SK-MEL-5 (cell line): Measurements from ENCODE around the gene SVEP1. TPM values are rescaled to one million over a fixed set of nuclear protein-coding genes. Genes with fewer than 3 reads are reported as not detected.
"Not testable (repeated sequence)": the region's sequence is repeated elsewhere in the genome, so short reads cannot be mapped to it uniquely, and the experiment has no call there.

Experiments
- DNase-seq: peaks from one replicate; pipeline ENCODE4 v3.0.0-alpha.2; 2016; ENCODE audit warnings: low read depth, low spot score
- in situ Hi-C: cut with HindIII; loops from 2 replicates; pipeline ENCODE4 v1.10.0; 2016; ENCODE audit warnings: low sequenced_read_pairs, high pct_unique_total_duplicates, low pct_unique_long_range_greater_than_20kb
- total RNA-seq: library from RNA; depleted of rRNA; stranded (reverse); fragments of >200 nt; shearing (Covaris generic); gene quantifications from 2 replicates; pipeline ENCODE4 v1.2.3, GENCODE V29; 2014

The SVEP1 gene
- total RNA-seq, 1 experiment from 2014 or later, result not detected

GRCh38 chr9:110537841-110538646, 41.5 kb downstream of the SVEP1 start:
- in situ Hi-C loops, result no loop called here
- no peak for DNase-seq

- no peak for DNase-seq
- in situ Hi-C loops, result no loop called here
Observed at GRCh38 chr9:110536822-110537221, 42.7 kb downstream of the SVEP1 start.

GRCh38 chr9:110534162-110534561, 45.4 kb downstream of the SVEP1 start:
- DNase-seq, in situ Hi-C loops: not testable (repeated sequence)

GRCh38 chr9:110532908-110533665, 46.5 kb downstream of the SVEP1 start:
- DNase-seq, result no peak
- in situ Hi-C loops, result no loop called here

DNA sequence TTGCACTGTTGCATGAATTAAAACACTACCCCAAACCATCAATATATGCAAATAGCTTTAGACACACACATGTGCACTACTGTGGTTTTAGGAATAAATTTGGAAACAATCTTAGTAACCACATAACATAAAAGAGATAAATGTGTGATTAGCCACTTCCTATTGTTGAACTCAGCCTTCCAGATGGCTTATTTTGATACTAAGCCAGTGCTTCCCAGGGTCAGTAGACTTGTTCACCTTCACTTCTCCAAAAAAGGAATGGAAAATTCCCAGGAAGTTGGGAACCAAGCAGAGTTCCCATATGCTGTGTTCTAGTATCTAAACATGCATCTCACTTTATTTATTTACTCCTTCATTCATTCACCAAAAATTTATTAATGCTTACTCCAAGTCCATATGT, 47.8 kb downstream of the SVEP1 start:
- DNase-seq, result no peak
- in situ Hi-C loops, result no loop called here

GRCh38 chr9:110531241-110531640, 48.3 kb downstream of the SVEP1 start:
- peak; percentile 6 for DNase-seq

GRCh38 chr9:110528645-110529044, 50.9 kb downstream of the SVEP1 start:
- DNase-seq, result no peak
- in situ Hi-C loops, result no loop called here

More at GRCh38 chr9:110531241-110531640, 48.3 kb downstream of the SVEP1 start:
- in situ Hi-C loops, result not testable (repeated sequence)

GRCh38 chr9:110526426-110526825, 53.1 kb downstream of the SVEP1 start:
- in situ Hi-C loops, result no loop called here
- no peak for DNase-seq

DNA sequence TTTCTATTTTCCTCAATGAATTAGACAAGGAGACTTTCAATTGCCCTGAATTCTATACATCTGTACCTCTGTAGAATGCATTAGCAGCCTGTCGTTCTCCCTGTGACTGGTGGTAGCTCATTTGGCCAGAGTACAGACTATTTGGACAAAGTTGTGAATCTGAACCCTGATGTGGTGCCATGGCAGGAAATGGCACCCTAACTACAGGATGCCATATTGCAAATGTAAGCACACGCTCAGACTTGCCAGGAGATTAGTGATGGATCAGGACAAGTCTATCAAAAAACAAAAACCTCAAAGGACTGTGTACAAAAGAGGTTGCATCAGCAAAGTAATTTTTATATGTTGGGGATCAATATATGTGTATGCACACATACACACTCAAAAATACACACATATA, 58.3 kb downstream of the SVEP1 start:
- in situ Hi-C loops, result no loop called here
- no peak for DNase-seq

GRCh38 chr9:110520120-110520701, 59.3 kb downstream of the SVEP1 start:
- in situ Hi-C loops, result no loop called here
- DNase-seq, result no peak

GRCh38 chr9:110517483-110517882, 62.1 kb downstream of the SVEP1 start:
- DNase-seq, result no peak
- in situ Hi-C loops, result no loop called here

DNA sequence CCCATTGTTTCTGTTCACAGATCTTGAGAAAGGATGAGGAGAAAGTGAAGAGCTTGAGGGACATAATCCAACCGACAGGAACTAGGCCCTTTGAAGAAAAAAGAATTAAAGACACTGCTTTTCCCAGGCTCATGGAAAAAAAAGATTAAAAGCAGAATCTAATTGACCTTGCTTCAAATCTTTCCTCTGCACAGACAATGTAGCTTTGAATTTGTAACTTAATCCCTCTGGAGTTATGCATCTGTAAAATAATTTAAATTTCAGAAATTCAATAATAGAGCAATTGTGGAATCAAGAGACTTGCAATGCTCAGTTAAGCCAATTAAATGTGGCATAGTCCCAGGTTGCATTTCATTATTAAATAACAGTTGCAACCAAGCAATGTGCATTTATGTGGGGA, 64.6 kb downstream of the SVEP1 start:
- no peak for DNase-seq
- in situ Hi-C loops, result no loop called here

GRCh38 chr9:110512817-110513216, 66.7 kb downstream of the SVEP1 start:
- in situ Hi-C loops, result no loop called here
- no peak for DNase-seq

DNA sequence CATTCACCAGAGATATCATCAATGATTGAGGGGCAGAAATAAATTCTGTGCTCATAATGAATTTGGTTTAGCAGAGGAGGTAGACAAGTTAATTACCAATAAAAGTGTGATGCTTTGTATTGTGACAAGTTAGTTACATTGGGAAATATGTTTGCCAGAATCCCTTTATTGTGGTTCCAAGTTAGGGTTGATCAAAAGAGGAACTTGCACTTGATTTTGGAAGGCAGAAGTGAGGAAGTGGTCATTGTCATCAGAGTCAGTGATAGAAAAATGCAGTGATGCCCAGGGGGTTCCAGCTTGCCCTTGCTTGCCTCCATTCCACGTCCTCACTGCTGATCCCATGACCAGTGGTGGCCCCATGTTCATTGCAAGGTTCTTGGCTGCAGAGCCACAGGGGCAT, 69.7 kb downstream of the SVEP1 start:
- no peak for DNase-seq
- in situ Hi-C loops, result no loop called here

DNA sequence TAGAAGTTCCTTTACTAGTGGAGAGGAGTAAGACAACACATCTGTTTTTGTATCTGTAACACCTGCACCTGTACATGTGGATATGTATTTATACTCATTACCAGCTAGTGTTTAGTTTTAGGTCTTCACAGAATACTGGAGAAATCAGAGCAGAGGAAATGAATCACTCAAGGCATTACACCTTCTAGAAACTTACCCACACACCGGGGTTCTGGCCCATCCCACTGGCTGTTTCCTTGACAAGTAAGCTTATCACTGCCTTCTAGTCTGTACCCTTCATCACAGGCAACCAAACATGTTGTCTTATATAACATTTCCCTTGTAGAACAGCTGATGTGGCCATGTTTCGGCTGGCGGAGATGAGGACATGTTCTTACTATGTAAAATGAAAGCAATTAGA, 76.7 kb downstream of the SVEP1 start:
- in situ Hi-C loops, result no loop called here
- no peak for DNase-seq

- in situ Hi-C loops, result no loop called here
- DNase-seq, result no peak
Observed at GRCh38 chr9:110499608-110500007, 79.9 kb downstream of the SVEP1 start.

- in situ Hi-C loops, result no loop called here
- DNase-seq, result no peak
Observed at GRCh38 chr9:110487196-110487595, 92.3 kb downstream of the SVEP1 start.

DNA sequence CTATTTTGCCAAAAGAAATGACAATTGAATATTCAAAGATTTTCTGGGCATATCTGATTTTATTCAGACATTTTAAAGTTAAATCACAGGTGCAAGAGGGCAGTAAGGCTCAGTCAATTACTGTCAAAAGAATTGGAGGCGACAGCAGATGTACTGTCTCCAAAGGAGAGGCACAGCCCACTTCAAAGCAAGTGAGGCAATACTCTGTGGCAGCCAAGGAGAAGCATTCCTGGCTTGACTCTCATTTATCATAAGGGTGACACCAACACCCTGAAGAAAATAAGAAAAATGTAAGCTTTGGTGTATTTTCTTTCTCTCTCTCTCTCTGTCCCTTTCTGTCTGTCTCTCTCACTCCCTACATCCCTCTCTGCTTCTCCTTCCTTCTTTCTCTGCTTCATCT, 93.3 kb downstream of the SVEP1 start:
- no peak for DNase-seq
- in situ Hi-C loops, result no loop called here

- peak; percentile 89 for DNase-seq
Observed at GRCh38 chr9:110479481-110479880, 100.1 kb downstream of the SVEP1 start.

More at GRCh38 chr9:110479481-110479880, 100.1 kb downstream of the SVEP1 start:
- in situ Hi-C loops, result no loop called here
